Measurements from ENCODE around the gene SLC24A4.
"Not testable (repeated sequence)": the region's sequence is repeated elsewhere in the genome, so short reads cannot be mapped to it uniquely, and the experiment has no call there.

Gene SLC24A4

DNA sequence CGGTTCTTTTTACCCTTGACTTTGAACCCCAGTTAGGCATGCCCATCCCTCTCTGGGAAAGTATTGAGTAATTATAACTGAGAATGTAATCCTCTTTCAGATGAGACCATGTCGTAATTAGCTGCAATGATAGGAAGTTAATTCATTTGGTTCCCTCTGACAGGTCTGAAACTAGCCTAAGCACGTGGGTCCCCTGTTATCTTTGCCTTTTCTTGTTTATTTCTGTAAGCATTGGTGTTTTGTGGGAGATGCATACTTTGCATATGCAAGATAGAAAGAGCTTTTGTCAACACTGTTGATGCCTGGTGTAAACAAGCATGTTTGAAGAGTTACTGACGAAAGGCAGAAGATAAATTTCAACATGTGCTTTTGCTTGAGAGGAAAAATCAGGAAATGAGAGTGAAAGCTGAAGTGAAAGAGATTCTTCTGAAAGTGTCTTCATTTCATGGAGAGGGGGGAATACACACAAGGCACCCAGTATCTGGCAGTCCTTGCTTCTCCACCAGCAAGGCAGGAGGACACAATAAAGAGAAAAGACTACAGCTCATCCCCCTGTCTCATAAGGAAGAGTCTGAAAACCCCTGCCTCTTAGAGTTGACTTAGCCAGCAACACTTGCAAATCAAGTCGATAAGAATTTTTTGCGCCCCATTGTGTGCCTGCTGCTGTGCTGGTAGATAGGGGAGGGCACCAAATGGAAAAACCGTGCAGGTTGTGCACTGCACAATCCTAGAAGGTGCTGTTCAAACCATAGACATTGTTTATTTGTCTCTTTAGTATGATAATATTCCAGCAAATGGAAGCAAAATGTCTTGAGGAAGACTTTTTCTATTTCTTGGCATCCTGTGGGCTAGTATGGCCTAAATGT lies 77.8 kb downstream of the SLC24A4 start:
- in situ Hi-C loops (cut with MboI; ENCODE audit: low sequenced_read_pairs) = no loop called here

DNA sequence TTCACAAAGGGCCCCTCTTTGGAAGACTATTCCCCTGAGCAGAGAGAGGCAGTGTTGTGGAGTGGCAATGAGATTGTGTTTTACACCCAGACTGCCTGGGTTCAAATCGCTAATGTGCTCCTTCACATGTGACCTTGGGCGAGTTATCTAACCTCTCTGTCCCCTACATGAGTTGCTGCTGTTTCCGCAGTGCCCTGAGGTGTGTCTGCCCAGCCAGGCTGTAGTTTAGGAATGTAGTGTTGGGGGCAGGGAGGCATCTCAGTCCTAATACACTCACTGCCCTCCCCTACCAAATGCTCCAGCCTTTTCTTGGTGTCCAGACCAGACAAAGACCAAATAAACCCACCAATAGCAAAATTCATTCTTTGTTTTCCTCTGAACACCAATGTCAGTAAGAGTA lies 78.6 kb downstream of the SLC24A4 start:
- in situ Hi-C loops (cut with MboI; ENCODE audit: low sequenced_read_pairs) = no loop called here

DNA sequence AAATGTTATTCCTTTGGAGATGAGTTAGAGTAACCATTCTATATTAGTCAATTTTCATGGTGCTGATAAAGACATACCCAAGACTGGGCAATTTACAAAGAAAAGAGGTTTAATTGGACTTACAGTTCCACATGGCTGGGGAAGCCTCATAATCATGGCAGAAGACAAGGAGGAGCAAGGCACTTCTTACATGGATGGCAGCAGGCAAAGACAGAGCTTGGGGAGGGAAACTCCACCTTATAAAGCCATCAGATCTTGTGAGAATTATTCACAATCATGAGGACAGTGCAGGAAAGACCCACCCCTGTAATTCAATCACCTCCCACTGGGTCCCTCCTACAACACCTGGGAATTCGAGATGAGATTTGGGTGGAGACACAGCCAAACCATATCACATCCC lies 79.5 kb downstream of the SLC24A4 start:
- in situ Hi-C loops (cut with MboI; ENCODE audit: low sequenced_read_pairs) = not testable (repeated sequence)

DNA sequence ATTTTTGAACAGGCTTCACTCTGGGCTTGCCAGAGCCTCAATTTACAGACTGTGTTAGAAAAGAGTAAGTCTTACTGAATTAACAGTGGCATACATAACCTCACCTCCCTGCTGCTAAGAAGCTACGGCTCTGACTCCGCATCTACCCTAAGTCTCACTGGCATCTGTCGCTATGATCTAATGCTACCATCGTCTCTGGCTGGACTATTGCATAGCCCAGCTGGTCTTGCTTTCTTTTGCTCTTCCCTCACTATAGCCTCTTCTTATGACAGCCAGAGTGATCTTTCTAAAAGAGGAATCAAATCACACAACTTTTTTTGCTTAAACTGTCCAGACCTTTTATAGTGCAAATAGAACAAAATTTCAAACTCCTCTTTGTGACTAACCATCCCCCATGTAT lies 81.1 kb downstream of the SLC24A4 start:
- in situ Hi-C loops (cut with MboI; ENCODE audit: low sequenced_read_pairs) = no loop called here

DNA sequence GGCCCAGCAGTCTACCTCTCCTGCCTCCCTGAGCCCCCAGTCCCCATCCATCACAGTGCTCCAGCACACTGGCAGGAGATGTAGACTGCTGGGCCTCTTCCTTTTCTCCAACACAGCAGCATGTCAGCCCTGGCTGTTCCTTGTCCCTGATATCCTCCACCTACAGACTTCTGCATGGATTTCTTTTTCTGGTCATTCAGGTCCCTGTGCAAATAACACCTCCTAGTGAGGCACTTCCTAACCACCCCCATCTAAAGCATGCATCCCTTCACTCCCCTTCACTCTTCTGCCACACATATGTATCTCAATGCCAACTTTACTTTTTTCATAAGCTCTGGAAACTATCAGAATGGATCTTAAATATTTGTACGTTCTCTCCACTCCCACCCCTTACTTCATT lies 81.5 kb downstream of the SLC24A4 start:
- in situ Hi-C loops (cut with MboI; ENCODE audit: low sequenced_read_pairs) = no loop called here

DNA sequence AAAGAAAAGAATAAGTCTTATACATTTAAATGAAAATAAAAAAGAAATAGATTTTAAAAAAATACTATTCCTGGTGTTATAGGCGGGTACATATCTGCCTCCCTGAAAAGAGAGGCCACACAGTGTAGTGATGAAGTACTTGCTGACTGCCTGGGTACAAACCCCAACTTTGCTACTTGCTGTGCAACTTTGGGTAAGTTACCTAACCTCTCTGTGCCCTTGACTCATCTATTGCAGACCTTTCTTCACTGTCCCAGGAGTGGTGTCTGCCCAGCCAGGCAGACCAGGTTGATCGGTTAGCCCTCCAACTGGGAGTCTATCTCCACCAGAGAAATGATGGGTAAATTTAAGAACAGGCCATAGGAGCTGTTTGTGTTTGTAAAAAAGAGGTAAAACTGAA lies 82.0 kb downstream of the SLC24A4 start:
- in situ Hi-C loops (cut with MboI; ENCODE audit: low sequenced_read_pairs) = no loop called here

DNA sequence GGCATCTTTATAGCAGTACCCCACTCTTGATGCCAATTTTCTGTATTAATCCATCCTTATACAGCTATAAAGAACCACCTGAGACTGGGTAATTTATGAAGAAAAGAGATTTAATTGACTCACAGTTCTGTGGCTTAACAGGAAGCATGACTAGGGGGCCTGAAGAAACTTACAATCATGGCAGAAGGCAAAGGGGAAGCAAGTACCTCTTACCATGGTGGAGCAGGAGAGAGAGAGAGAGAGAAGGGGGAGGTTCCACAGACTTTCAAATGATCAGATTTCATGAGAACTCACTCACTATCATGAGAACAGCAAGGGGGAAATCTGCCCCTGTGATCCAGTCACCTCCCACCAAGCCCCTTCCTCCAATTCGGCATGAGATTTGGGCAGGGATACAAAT lies 84.4 kb downstream of the SLC24A4 start:
- in situ Hi-C loops (cut with MboI; ENCODE audit: low sequenced_read_pairs) = no loop called here

DNA sequence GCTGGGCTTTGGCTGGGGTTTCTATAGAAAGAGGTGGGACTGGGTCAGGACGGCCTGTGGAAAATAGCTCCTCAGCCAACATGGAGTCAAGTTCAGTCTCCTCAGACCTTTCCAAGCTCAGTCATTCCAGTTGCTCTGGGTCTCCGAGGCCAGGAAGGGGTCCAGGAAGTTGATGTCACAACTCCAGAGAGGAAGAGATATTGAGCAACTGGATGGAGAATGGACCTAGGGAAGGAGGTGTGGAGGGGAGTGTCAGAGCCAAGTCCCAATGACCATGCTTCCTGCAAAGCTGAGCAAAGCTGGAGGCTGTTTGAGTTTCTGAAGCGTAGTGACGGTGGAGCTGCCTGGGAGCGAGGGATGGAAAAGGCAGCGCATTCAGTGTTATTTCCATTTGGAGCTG lies 86.1 kb downstream of the SLC24A4 start:
- in situ Hi-C loops (cut with MboI; ENCODE audit: low sequenced_read_pairs) = no loop called here

DNA sequence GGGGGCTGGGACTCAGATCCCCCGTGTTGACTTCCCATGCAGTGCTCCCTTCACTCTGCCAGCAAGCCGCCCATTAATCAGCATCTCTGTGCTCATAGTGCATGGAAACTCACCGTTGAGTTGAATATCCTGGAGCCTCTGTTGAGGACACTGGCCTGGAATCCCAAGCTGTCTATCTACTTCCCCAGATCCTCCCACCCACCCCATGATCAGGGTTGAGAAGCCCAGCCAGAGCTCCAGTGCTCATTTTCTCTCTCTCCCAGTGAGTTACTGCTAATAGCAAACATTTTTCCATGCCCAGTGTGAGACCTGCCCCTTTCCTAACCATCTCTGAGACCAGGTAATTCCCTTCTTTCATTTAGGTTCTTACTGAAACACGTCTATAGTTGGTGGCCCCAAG lies 88.2 kb downstream of the SLC24A4 start:
- in situ Hi-C loops (cut with MboI; ENCODE audit: low sequenced_read_pairs) = no loop called here

DNA sequence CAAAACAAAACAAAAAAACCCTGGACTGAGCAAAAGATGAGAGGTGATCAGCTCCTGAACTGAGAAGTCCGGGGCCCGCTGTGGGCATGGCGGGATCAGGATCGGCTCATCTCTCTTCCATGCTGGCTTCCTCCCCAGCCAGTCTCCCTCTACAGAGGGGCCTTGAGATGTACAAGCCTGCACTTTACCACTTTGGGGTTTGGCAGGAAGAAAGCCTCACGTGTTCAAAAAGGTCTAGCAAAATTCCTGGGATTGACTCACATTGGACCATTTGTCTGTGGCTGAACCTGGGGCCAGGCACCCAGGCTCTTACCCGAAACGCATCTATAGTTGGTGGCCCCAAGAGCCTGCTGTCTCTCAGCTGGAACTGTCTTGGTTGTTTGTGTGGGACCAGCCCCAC lies 89.0 kb downstream of the SLC24A4 start:
- in situ Hi-C loops (cut with MboI; ENCODE audit: low sequenced_read_pairs) = no loop called here

DNA sequence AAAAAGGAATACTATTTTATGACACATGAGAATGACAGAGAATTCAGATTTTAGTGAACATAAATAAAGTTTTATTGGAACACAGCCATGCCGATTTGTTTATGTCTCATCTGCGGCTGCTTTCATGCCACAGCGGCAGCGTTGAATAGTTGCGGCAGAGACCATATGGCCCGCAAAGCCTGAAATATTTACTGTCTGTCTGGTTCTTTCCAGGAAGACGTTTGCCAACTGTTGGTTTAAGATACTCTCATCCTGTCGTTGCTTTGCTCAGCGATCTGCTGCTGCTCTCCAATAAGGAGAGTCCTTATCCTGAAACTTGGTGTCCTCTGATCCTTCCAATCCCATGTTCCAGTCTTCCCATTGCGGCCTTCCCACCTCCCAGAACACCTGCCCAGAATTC lies 89.9 kb downstream of the SLC24A4 start:
- in situ Hi-C loops (cut with MboI; ENCODE audit: low sequenced_read_pairs) = no loop called here

DNA sequence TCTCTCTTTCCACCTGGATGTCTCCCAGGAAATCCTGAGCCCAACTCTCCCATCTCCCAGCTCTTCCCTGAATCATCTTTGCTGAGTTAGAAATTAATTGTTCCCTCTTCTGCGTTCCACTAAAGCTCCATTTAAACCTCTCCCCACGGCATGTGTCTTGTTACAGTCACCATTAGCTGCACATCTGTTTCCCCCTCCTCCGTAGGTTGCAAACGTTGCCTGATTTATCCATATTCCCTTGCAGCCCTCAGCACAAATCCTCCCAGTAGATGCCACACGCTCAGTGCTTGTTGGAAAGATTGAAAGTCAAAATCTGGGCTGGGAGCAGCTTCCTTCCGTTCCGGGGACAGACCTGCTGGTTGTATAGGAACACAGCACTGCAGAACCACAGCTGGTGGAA lies 90.4 kb downstream of the SLC24A4 start:
- in situ Hi-C loops (cut with MboI; ENCODE audit: low sequenced_read_pairs) = no loop called here

DNA sequence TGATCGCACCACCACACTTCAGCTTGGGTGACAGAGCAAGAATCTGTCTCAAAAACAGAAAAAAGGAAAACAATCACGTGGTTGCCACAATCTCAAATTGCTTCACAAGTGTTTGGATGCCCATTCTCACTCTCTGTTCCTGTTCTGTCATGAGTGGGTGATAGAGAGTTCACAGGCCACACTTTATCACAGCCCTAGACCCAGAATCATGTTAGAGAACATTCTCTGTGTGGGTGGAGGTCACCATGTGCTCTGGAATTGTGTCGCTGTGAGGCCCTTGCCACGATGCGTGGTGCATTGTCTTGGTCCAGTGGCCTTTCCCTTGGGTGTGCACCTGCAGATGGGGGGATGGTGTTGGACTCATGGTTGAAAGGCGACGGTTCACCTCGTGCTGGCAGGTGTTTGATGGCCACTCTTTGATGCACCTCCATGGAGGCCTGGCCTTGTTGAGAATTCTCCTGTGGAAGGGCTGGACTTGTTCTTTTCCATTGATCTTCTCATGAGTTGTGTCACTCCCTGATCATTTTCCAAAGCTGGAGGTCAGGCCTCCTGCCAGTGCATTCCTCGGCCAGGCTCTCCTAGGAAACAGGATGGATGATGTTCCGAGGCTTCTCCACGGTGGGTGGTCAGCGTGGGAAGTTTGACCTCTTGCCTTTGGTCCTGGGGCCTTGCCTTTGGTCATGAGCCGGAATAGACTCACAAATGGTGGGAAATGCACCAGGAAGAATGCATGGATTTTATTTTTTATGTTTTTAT lies 91.9 kb downstream of the SLC24A4 start:
- in situ Hi-C loops (cut with MboI; ENCODE audit: low sequenced_read_pairs) = no loop called here

DNA sequence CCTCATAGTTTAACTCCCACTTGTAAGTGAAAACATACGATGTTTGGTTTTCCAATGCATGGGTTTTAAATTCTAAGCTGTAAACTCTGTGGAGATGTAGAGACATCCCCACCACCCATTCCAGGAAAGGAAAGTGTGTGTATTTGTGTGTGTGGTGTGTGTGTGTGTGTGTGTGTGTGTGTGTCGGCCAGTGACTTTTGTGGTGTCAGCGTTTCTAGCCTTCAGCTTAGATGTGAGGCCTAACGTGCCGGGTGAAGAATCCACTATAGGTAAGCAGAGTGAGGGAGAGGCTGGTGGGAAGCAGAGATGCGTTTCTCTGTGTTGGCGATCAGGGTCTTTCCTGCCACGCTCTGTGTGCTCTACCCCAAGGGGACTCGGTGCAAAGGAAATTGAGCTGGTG lies 93.0 kb downstream of the SLC24A4 start:
- in situ Hi-C loops (cut with MboI; ENCODE audit: low sequenced_read_pairs) = no loop called here

DNA sequence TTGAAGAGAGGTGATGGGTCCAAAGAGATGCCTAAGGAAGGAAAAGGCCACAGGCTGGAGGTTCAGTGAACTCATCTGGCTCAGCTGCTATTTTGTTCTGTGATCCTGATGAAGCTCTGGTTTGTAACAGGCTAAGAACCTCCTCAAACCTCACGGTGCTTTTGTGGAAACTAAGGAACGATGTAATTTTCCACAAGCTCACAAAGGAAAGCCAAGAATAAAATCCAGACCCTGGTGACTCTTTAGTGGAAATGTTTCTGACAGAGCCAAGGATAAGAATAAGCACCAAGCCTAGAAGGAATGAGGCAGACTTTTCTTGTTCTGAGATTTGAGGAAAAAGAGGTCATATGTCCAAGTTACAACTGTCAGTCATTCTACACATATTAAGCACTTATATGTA lies 93.6 kb downstream of the SLC24A4 start:
- in situ Hi-C loops (cut with MboI; ENCODE audit: low sequenced_read_pairs) = no loop called here

DNA sequence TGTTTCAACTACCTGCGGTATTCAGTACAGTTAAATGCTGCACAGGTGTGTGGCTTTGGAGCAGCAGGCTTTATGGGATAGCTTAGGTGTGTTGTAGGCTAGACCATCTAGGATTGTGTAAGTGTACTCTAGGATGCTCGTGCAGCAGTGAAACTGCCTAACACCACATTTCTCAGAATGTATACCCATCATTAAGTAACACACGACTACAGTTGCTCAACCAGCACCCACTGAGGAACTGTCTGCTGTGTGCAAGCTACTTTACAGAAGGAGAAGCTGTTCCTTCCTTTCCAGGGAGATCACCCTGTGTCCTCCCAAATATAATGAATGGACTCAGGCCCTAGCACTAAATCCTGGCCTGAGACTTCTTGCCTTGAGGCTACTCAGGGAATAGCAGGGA lies 94.8 kb downstream of the SLC24A4 start:
- in situ Hi-C loops (cut with MboI; ENCODE audit: low sequenced_read_pairs) = no loop called here

DNA sequence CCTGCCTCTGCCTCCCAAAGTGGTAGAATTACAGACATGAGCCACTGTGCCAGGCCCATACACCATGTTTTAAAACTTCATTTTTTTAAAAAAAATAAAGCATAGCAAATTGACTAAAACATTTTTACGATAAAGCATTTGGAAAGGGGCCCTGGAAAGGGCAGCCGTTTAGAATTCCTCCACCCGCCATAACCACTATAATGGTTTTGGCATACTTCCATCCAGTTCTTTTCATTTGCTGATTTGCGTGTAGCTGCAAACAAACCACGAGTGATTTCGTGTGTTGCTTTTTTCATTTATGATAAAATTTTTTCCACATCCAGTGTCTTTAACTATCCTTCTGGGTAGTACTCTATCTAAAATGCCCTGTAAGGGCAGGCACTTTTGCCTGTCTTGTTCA lies 98.8 kb downstream of the SLC24A4 start:
- in situ Hi-C loops (cut with MboI; ENCODE audit: low sequenced_read_pairs) = no loop called here

DNA sequence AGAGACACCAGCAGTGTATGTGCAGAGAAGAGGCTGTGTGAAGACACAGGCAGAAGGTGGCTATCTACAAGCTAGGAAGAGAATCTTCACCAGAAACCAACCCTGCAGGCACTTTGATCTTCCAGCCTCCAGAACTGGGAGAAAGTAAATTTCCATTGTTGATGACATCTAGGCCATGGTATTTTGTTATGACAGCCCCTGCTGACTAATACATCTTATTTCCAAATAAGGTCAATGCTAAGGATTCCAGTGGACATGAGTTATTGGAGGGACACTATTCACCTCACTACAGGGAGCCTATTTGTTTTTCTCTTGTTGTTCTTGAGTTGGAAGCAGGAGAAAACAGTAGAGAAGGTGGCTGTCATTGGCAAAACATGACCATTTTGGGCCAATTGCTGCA lies 102.1 kb downstream of the SLC24A4 start:
- in situ Hi-C loops (cut with MboI; ENCODE audit: low sequenced_read_pairs) = no loop called here

DNA sequence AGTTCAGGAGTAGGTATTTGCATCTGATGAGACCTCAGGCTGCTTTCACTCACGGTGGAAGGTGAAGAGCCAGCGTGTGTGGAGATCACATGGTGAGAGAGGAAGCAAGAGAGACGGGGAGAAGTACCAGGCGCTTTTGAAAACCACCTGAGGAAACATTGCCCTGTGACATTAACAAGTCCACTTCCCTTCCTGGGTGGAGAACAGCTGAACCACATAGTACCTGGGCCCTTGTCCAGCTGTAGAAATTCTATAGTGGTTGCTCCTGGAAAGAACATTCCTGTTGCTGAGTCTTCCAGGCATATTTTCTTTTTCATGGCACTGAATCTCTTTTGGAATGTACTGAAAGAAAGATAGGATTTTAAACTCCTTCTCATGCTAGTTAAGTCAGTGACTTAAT lies 103.3 kb downstream of the SLC24A4 start:
- in situ Hi-C loops (cut with MboI; ENCODE audit: low sequenced_read_pairs) = no loop called here

DNA sequence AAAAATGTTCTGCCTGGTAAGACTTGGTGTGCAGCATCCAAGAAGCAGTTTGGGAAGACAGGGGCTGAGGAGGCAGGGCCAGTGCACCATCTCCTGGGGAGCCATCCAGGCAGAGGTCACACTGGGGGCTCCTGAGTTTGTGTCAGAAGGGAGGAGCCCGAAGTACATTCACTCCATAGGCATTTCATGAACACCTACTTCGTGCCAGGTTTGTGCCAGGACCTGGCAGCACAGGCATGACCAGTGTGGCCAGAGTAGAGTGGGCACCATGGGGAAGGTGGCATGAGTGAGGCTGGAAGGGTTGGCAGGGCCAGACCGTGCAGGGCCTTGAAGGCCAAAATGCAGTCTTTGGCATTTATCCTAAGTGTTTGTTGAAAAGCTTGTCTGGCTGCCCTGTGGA lies 104.1 kb downstream of the SLC24A4 start:
- in situ Hi-C loops (cut with MboI; ENCODE audit: low sequenced_read_pairs) = no loop called here

DNA sequence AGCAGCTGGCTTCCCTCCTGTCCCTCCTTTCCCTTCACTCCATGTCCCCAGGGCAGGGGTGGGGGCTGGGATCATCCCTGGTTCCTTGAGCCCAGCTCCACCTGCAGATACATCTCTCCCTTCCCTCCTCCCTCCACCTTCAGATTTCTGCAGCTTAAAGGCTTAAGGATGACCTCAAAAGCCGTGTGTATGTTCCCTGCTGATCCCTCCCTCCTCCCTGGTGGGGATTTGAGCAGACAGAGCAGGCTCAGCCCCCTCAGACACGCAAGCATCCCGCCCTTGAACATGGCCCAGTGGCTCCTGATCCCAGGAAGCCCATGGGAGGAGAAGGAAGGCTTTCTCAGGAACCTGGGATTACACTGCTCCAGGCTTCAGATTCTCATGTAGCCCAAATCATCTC lies 107.7 kb downstream of the SLC24A4 start:
- in situ Hi-C loops (cut with MboI; ENCODE audit: low sequenced_read_pairs) = no loop called here

DNA sequence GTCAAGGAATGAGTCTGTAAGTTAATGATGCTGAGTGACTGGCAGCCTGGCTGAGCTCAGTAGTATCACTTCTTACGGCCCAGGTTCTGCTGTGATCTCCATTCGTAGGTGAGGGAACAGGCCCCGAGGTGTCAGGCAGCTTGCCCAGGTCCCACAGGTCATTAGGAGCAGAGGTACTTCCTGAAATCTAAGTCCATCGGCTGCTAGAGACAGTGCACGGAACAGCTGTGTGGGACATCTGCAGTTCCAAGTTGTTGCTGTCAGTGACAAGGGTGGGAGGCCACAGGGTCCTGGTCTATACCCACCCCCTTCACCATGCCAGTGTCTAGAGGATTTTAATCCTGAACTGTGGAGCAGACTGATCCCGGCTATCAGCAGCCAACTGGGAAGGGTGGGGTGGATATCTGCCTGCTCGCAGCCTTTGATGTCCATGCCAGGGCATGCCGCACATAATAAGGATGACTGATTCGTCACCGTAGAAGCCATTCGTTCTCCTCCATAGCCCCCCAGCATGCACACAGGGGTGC lies 108.3 kb downstream of the SLC24A4 start:
- in situ Hi-C loops (cut with MboI; ENCODE audit: low sequenced_read_pairs) = no loop called here
